Glomerular endothelial cell (primary cell): ENCODE measurements around the gene TTI1. TPM values are rescaled to one million over a fixed set of nuclear protein-coding genes. Genes with fewer than 3 reads are reported as not detected.

Source experiments
- DNase-seq: peaks from one replicate; pipeline ENCODE4 v3.0.0-alpha.2; 2011; ENCODE audit warnings: low read depth, low spot score; ENCODE audit errors: extremely low read depth
- total RNA-seq: library from RNA; depleted of rRNA; stranded (reverse); fragments of >200 nt; gene quantifications from 2 replicates; pipeline ENCODE4 v1.2.3, GENCODE V29; 2015

Gene TTI1
- total RNA-seq, 1 donor from 2014 or later: 12.9 TPM

- no peak for DNase-seq
Observed at GRCh38 chr20:37989601-37990295, 43.5 kb downstream of the TTI1 start.

GRCh38 chr20:37988306-37988954 is 44.8 kb downstream of the TTI1 start:
- DNase-seq: no peak

- no peak for DNase-seq
Observed at GRCh38 chr20:37987602-37988290, 45.5 kb downstream of the TTI1 start.

- no peak for DNase-seq
Observed at GRCh38 chr20:37986873-37987601, 46.2 kb downstream of the TTI1 start.

- DNase-seq: no peak
Observed at GRCh38 chr20:37986044-37986858, 47.0 kb downstream of the TTI1 start.

DNA sequence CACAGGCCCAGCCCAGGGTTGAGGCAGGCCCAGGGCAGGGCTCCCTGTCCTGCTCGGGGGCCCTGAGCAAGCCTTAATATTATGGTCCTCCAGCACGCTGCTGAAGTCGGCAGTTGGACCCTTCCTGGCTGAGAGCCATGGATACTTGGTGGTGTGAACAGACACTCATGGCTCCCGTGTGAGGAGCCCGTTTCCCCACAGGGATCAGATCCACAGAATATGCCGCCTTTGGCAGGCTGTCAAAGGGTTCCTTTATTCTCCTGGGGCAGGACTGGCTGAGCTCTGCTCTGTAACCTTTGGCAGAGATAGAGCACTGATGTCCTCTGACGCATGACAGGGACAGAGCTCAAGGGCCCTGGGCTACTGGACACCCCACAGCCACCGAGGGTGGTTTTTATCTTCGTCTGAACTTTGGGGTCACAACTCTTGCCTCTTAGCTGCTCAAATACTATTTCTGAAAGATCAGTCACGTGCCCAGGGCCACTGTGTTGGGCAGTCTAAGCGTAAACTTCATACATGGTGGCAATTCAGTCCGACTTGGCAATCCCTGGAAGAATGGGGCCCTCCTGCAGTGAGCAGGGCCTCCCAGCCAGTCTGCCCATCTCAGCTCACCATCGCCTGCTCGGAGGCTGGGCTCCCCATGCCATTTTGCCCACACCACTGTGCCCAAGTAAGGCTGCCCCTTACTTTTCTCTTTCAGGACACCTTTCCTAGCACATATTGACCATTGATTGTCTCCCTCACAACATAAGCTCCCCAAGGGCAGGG is 49.1 kb downstream of the TTI1 start:
- no peak for DNase-seq

GRCh38 chr20:37983286-37983685 is 50.0 kb downstream of the TTI1 start:
- no peak for DNase-seq

GRCh38 chr20:37981568-37981967 is 51.7 kb downstream of the TTI1 start:
- no peak for DNase-seq

DNA sequence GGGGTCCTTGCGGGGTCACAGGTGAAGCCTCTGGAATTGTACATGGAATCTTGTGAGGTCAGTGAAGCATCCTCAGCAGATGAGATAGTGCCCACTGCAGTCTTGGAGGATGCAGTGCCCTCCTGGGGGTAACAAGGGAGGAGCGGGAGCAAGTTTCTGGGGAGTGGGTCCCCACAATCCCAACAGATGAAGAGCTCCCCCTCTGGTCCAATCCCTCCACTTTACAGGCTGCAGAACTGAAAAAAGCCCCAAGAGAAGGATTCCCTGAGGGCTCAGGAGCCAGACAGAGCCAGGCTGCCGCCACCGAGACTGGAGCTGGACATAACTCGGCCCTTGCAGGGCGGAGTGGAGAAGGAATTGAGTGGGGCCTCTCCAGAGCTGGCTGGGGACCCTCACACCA is 52.4 kb downstream of the TTI1 start:
- DNase-seq: no peak

DNA sequence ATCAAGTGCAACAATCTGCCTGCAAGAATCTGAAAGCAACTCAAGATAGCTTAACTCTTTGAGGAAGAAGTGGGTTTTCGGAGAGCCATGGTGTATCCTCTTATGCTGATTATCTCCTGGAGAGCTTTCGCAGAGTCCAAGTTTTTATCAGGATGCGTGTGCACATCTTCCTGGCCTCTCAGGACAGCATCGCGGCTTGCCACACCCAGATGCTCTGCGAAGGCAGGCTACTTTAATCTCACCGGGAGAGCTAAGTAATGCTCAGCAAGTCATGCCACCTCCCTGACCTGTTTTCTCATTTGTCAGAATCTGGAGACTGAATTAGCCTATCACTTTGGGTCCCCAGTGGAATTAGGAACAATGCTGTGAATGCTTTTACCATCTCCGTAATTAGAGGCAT is 52.9 kb downstream of the TTI1 start:
- no peak for DNase-seq

GRCh38 chr20:37979021-37979985 is 54.0 kb downstream of the TTI1 start:
- DNase-seq: no peak

- DNase-seq: no peak
Observed at GRCh38 chr20:37977786-37978185, 55.5 kb downstream of the TTI1 start.

DNA sequence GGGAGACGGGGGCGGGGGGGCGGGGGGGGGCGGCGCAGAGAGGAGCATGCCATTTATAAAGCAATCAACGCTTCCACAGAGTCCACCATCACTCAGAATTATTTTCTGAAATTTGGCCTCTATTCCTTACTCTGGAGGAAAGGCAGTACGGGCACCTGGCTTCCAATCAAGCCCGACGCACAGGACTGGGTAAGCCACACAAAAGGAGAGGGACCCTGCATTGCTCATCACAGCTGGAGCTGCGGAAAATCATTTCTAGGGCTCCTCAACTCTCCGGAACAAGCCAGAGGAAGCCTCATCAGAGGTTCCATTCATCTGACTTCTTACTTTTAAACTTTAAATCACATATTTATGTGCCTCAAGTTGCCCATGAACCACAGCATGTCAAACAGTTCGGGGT is 55.9 kb downstream of the TTI1 start:
- DNase-seq: no peak

DNA sequence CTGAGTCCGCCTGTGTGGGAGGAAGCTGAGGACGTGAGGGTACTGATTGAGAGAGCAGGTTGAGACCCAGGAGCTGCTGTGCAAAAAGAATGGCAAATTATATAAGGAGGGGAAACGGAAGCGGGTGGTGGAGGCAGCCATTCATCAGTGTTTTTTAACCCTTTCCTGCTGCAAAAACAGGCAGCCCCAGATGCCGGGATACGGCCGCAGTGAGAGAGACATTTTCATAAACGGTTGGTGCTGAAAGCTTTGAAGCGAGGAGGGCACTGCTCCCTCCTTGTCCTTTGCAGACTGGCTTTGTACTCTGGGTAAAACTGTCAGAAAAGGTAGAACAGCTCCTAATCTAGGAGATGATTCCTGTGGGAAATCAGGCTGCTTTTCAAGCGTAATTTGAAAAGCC is 56.4 kb downstream of the TTI1 start:
- no peak for DNase-seq

DNA sequence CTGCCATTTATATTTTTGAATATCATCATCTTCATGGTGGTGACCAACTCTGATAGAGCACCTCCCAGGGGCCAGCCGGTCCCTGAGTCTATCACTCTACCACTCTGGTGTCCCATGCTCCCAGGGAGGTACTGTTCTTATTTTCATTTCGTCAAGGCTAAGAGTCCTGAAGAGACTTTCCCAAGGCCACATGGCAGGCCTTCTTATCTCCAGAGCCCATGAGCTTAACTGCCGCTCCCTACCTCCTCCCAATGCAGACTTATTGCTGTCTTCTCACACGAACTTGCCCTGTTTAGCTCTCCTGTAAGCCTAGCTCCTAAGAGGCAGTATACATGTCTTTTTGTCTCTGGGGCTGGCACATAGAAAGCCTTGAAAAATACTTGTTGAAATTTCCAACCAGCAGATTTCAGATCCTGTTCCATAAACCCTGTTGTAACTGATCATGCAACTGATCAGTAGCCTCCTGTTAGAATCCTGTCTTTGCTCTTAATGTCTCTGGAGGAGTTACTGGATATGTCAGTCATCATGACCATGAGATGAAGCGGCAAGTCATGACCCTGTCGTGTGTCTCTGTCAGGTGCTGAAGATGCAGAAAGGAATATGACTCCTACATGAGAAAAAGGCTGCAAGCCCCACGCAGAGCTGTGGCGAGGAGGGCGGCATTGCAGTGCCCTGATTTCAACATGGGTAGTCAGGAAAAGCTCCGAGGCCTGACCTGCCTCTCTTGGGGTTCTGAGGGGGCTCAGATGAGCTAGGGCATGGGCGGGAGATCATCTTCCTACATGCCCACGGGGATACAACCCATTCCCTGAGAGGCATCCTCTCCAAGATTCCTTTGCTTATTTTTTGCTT is 60.0 kb downstream of the TTI1 start:
- no peak for DNase-seq

DNA sequence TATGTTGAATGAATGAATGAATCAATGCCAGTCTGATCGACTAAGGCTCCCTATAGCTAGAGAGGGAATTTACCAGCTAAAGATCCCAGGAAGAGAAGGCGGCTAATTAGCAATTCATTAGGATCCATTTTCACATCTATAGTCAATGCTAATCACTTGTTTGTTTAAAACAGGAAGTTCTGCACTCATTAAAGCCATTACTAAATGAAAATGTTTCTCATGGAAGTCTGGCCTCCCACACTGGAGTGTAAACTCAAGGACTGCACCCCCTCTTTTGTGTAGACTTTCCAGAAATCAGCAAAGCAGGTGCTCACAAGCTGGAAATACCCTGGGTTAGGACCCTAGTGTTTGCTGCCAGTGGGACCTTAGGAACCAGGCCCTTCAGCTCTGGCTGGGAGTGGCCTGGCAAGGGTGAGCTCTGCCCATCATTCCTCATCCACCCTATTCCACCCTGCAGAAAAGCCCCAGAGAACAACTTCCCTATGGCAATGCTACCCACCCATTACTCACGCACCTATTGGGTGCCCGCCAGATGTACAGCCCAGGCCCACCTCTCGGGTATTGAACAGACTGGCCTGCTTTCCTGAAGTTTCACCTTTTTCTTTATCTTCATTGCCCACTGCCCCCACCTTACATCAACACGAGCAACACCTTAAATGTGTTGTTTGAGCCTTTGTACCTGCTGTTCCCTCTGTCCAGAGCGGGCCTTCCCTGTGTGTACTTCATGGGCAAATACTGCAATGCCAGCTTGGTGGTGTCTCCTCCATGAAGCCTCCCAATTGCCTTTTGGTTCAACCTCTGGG is 60.8 kb downstream of the TTI1 start:
- no peak for DNase-seq

DNA sequence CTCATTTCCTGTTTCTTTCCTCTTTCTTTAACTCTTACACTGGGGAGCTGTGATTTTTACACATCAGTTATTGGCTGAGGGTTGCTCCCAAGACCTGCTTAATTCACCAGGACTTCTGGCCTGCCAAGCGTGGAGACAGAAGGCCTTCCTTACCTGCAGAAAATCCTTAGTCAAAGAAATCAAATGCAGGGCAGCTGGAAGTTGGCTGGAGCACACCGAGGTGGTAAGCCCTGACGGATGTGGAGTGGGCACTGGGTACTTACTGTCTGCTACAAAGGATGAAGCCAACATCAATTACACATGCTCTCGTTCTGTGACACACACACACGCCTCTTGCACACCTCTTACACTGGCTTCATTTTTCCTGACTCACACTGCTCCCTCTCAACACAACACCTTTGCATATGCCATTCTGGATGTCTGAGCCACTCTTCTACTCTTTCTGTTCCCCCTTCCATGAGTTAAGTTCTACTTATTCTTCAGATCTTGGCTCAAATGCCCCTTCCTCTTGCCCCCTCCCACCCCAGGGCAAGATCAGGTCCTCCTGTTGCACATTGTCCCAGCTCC is 61.6 kb downstream of the TTI1 start:
- no peak for DNase-seq
